ENCODE data around the gene GDA. TPM values are rescaled to one million over a fixed set of nuclear protein-coding genes. Genes with fewer than 3 reads are reported as not detected.
"Not testable (repeated sequence)": the region's sequence is repeated elsewhere in the genome, so short reads cannot be mapped to it uniquely, and the experiment has no call there.

GDA gene
- total RNA-seq, 4 donors from 2014 or later = 14.0 to 291 (median 273) TPM

DNA sequence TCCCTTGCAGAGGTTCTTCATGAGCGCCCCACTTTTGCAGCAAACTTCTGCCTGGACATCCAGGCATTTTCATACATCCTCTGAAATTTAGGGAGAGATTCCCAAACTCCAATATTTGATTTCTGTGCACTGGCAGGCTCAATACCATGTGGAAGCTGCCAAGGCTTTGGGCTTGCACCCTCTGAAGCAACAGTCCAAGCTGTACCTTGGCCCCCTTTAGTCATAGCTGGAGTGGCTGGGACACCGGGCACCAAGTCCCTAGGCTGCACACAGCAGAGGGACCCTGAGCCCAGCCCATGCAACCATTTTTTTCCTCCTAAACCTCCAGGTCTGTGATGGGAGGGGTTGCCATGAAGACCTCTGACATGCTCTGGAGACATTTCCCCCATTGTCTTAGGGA is 141.1 kb downstream of the GDA start:
- Histone ChIP-seq H3K9me3 (no peaks in the 10 kb centered on the region), H3K27me3 (no peaks in the 10 kb centered on the region), H3K4me1 (peaks cover 0 to 17% (median 3%) of the 10 kb centered on the region in 4 donors), H3K4me3 (no peak overlapping the region), H3K27ac (no peak overlapping the region), H3K36me3 (no peaks in the 10 kb centered on the region)
- DNase-seq = no peak
- TF ChIP-seq POLR2A (IDR thresholded peaks at IDR 0.05) = no peak
- TF ChIP-seq, protein P1, sequence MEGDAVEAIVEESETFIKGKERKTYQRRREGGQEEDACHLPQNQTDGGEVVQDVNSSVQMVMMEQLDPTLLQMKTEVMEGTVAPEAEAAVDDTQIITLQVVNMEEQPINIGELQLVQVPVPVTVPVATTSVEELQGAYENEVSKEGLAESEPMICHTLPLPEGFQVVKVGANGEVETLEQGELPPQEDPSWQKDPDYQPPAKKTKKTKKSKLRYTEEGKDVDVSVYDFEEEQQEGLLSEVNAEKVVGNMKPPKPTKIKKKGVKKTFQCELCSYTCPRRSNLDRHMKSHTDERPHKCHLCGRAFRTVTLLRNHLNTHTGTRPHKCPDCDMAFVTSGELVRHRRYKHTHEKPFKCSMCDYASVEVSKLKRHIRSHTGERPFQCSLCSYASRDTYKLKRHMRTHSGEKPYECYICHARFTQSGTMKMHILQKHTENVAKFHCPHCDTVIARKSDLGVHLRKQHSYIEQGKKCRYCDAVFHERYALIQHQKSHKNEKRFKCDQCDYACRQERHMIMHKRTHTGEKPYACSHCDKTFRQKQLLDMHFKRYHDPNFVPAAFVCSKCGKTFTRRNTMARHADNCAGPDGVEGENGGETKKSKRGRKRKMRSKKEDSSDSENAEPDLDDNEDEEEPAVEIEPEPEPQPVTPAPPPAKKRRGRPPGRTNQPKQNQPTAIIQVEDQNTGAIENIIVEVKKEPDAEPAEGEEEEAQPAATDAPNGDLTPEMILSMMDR (IDR thresholded peaks at IDR 0.05) = no peak

DNA sequence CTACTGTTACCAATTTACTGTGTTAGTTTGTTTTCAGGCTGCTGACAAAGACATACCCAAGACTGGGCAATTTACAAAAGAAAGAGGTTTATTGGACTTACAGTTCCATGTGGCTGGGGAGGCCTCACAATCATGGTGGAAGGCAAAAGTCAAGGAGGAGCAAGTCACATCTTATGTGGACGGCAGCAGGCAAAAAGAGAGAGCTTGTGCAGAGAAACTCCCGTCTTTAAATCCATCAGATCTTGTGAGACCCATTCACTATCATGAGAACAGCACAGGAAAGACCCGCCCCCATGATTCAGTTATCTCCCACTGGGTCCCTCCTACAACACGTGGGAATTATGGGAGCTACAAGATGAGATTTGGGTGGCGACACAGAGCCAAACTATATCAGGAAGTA is 142.3 kb downstream of the GDA start:
- H3K9me3 ChIP-seq, H3K4me3 ChIP-seq, H3K27me3 ChIP-seq, DNase-seq, H3K27ac ChIP-seq, H3K36me3 ChIP-seq: not testable (repeated sequence)
- peaks cover 0 to 17% (median 3%) of the 10 kb centered on the region in 4 donors for H3K4me1 ChIP-seq

DNA sequence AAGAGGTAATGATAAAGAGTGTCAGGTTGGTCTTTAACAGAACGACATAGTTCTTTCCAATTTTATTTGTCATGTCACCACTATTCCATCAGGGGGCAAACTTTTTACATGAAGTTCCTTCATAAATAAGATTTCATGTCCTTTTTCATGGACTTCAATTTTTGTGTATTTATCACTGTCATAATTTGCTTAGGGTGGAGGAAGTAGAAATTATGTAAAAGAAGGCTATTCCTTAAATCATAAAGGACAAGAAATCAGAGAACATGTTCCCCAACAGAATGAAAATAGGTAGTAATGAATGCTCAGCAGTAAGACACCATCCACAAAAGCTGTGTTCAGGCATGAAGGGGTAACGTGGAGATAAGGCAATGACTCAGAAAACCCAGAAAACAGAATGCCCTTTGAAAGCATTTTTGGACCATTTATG is 143.0 kb downstream of the GDA start:
- Histone ChIP-seq H3K4me3 (no peak overlapping the region), H3K36me3 (no peaks in the 10 kb centered on the region), H3K27me3 (no peaks in the 10 kb centered on the region), H3K9me3 (no peaks in the 10 kb centered on the region), H3K4me1 (peaks cover 0 to 22% (median 3%) of the 10 kb centered on the region in 4 donors), H3K27ac (peak overlapping the region in 2 of 4 donors; percentile 53 to 59)
- TF ChIP-seq, protein P1 (IDR thresholded peaks at IDR 0.05) = peak; percentile 29 to 75 (median 68)
- TF ChIP-seq POLR2A (IDR thresholded peaks at IDR 0.05) = no peak
- no peak for DNase-seq

DNA sequence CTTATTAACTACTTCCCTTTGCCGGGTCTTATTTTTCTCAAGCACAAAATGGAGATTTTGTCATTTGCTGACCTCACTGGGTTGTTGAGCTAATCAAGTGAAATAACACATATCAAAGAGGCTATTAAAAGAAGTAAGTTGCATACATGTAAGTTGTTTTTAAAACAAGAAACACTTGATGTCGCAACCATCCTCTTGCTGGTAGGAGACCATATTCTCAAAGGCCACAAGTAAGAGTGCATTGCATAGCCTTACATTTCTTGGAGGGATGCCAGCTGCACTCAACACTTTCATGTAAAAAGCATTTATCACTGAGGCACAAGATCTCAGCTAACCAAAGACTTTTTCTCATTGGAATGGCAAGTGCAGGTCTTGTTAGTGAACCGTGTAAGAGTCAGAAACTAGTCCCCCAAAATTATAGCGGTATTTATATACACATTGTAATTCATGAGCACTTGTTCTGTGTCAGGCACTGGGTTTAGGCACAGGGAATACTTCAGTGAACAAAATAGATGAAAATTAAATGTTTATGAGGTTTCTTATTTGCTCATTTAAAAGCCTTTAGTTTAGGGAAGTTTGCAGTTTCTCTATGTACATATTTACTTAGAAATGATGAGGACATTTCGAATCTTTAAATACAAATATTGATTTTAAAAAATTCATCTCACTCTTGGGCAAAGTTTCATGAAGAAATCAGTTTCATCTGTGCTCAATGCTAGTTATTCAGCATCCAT is 143.8 kb downstream of the GDA start:
- H3K27me3 ChIP-seq = no peaks in the 10 kb centered on the region
- no peak for TF ChIP-seq POLR2A (IDR thresholded peaks at IDR 0.05)
- TF ChIP-seq, protein P1 (IDR thresholded peaks at IDR 0.05) = peak in 2 of 6 experiments; percentile 16 to 28
- H3K4me1 ChIP-seq = peaks cover 0 to 22% (median 3%) of the 10 kb centered on the region in 4 donors
- H3K9me3 ChIP-seq = no peaks in the 10 kb centered on the region
- peak in 1 of 3 donors; percentile 62 for DNase-seq
- no peaks in the 10 kb centered on the region for H3K36me3 ChIP-seq
- no peak overlapping the region for H3K4me3 ChIP-seq
- H3K27ac ChIP-seq = peak overlapping the region in 2 of 4 donors; percentile 53 to 59

DNA sequence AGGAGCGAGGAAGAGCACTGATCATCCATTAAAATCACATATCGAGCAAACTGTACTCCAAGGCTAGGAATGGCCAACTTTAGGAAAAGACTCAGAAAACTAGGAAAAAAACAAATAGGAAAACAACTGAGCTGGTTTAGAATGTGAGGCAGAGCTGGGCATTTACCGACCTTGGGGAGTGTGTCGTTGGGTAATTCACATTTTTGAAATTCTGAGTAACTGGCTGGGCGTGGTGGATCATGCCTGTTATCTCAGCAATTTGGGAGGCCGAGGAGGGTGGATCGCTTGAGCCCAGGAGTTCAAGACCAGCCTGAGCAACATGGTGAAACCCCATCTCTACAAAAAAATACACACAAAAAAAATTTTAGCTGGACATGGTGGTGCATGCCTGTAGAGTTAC is 145.7 kb downstream of the GDA start:
- Histone ChIP-seq H3K27me3 (no peaks in the 10 kb centered on the region), H3K9me3 (no peaks in the 10 kb centered on the region), H3K27ac (peak overlapping the region in 3 of 4 donors; percentile 37 to 72 (median 53)), H3K36me3 (no peaks in the 10 kb centered on the region), H3K4me3 (no peak overlapping the region), H3K4me1 (peaks cover 0 to 22% (median 3%) of the 10 kb centered on the region in 4 donors)
- TF ChIP-seq POLR2A (IDR thresholded peaks at IDR 0.05) = no peak
- TF ChIP-seq, protein P1 (IDR thresholded peaks at IDR 0.05) = no peak
- DNase-seq = peak in 1 of 3 donors; percentile 55

DNA sequence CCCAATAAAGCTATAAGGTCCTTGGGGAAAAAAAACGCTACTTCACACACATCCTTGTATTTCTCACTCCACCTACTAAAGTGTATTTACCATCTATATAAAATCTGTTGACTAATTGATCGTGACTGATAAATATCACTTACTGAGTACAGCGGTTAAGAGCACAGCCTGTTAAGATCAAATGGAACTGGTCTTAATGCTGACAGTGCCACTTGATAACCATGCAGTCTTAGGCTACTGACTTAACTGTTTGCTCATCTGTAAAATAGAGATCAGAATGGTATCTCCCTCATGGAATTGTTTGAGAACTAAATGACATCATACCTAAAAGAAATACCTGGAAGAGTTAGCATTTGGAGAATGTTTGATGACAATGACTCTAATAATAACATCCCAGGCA is 148.3 kb downstream of the GDA start:
- DNase-seq = no peak

More for the DNA sequence above, 148.3 kb downstream of the GDA start:
- Histone ChIP-seq H3K4me1 (peaks cover 0 to 18% (median 2%) of the 10 kb centered on the region in 4 donors), H3K36me3 (no peaks in the 10 kb centered on the region), H3K27ac (no peak overlapping the region), H3K9me3 (no peaks in the 10 kb centered on the region), H3K27me3 (no peaks in the 10 kb centered on the region), H3K4me3 (no peak overlapping the region)
- TF ChIP-seq, protein P1 (IDR thresholded peaks at IDR 0.05) = no peak
- TF ChIP-seq POLR2A (IDR thresholded peaks at IDR 0.05) = no peak

All from Peyer's patch (tissue), 4 donors.